Measurements from ENCODE around the gene RAPGEF4. TPM values are rescaled to one million over a fixed set of nuclear protein-coding genes. Genes with fewer than 3 reads are reported as not detected.
"Not testable (repeated sequence)": the region's sequence is repeated elsewhere in the genome, so short reads cannot be mapped to it uniquely, and the experiment has no call there.

RAPGEF4 gene
- total and polyA plus RNA-seq, 2 of the 13 experiments (the other 11 are each of a cell fraction or from before 2014, with no cell fraction given), result 0.78 to 0.91 TPM

GRCh38 chr2:172792711-172793110 is 57.1 kb downstream of the RAPGEF4 start (continued):
- TF ChIP-seq CENPBD1 (CRISPR knock-in tag; IDR thresholded peaks at IDR 0.05; ENCODE audit: borderline replicate concordance, low read depth) (no peak), SIN3A (IDR thresholded peaks at IDR 0.05; ENCODE audit: borderline replicate concordance, low read depth, low read length) (no peak)

GRCh38 chr2:172803308-172803707 is 67.7 kb downstream of the RAPGEF4 start:
- H3K27me3 ChIP-seq (ENCODE audit: control insufficient read depth in 1 of 2, insufficient read depth in 2 of 2, low read length in 2 of 2); FAIRE-seq; H3K79me2 ChIP-seq (ENCODE audit: insufficient read depth, low read length); intact Hi-C loops (cut with micrococcal nuclease; ENCODE audit: unreplicated experiment); POLR2A ChIA-PET; H3K27ac ChIP-seq (ENCODE audit: extremely low read length, insufficient read depth, low read length); H4K20me1 ChIP-seq (ENCODE audit: insufficient read depth, low read length); H3K4me2 ChIP-seq (ENCODE audit: low read depth, low read length); H3K4me3 ChIP-seq (replicated peaks in 1 of 3; ENCODE audit: insufficient read depth in 1 of 3, low read depth in 2 of 3, low read length in 3 of 3); H3K4me1 ChIP-seq (ENCODE audit: insufficient read depth, low read length); CTCF ChIA-PET (ENCODE audit: low intra/inter-chr PET ratio, low total read pairs); H2AFZ ChIP-seq (ENCODE audit: low read length); in situ Hi-C loops (cut with HindIII; ENCODE audit: extremely low pct_ligation_motif_present, low pct_unique_long_range_greater_than_20kb); H3K36me3 ChIP-seq (replicated peaks in 1 of 2; ENCODE audit: control insufficient read depth in 1 of 2, insufficient read depth in 2 of 2, low read length in 2 of 2); BruUV-seq (replicated peaks); DNase-seq (ENCODE audit: low spot score); H3K9ac ChIP-seq (ENCODE audit: insufficient read depth, low read depth, low read length); ATAC-seq: not testable (repeated sequence)
- 0% methylated on average over 1 of the region's 1 CpG for WGBS (ENCODE audit: low lambda C conversion rate)
- peaks cover 22% of the 10 kb centered on the region for H3K9me3 ChIP-seq (ENCODE audit: low read length)

GRCh38 chr2:172804423-172804822 is 68.8 kb downstream of the RAPGEF4 start:
- no peaks in the 10 kb centered on the region for H3K27me3 ChIP-seq (ENCODE audit: control insufficient read depth in 1 of 2, insufficient read depth in 2 of 2, low read length in 2 of 2)
- ATAC-seq (no peak), FAIRE-seq (no peak), DNase-seq (ENCODE audit: low spot score) (no peak)
- H3K4me3 ChIP-seq (replicated peaks in 1 of 3; ENCODE audit: insufficient read depth in 1 of 3, low read depth in 2 of 3, low read length in 3 of 3), result no peak overlapping the region
- in situ Hi-C loops (cut with HindIII; ENCODE audit: extremely low pct_ligation_motif_present, low pct_unique_long_range_greater_than_20kb) (no loop called here), intact Hi-C loops (cut with micrococcal nuclease; ENCODE audit: unreplicated experiment) (no loop called here)
- no peaks in the 10 kb centered on the region for H3K4me1 ChIP-seq (ENCODE audit: insufficient read depth, low read length)
- H3K36me3 ChIP-seq (replicated peaks in 1 of 2; ENCODE audit: control insufficient read depth in 1 of 2, insufficient read depth in 2 of 2, low read length in 2 of 2), result no peaks in the 10 kb centered on the region
- TF ChIP-seq ZNF7 (CRISPR knock-in tag; IDR thresholded peaks at IDR 0.05) (no peak), HMG20B (CRISPR knock-in tag; conservative IDR thresholded peaks at IDR 0.05) (no peak), ZNF256 (CRISPR knock-in tag; conservative IDR thresholded peaks at IDR 0.05) (no peak), ZFP91 (CRISPR knock-in tag; IDR thresholded peaks at IDR 0.05; ENCODE audit: borderline replicate concordance) (no peak), ZNF790 (CRISPR knock-in tag; IDR thresholded peaks at IDR 0.05; ENCODE audit: borderline replicate concordance) (no peak), NFE2 (CRISPR knock-in tag; IDR thresholded peaks at IDR 0.05) (no peak), ZNF768 (CRISPR knock-in tag; IDR thresholded peaks at IDR 0.05) (no peak)
- TF ChIP-seq, protein P1, sequence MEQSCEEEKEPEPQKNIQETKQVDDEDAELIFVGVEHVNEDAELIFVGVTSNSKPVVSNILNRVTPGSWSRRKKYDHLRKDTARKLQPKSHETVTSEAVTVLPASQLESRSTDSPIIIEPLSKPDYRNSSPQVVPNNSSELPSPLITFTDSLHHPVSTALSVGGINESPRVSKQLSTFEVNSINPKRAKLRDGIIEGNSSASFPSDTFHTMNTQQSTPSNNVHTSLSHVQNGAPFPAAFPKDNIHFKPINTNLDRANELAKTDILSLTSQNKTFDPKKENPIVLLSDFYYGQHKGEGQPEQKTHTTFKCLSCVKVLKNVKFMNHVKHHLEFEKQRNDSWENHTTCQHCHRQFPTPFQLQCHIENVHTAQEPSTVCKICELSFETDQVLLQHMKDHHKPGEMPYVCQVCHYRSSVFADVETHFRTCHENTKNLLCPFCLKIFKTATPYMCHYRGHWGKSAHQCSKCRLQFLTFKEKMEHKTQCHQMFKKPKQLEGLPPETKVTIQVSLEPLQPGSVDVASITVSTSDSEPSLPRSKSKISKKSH (CRISPR knock-in tag; IDR thresholded peaks at IDR 0.05; ENCODE audit: borderline replicate concordance), result no peak
- H3K9ac ChIP-seq (ENCODE audit: insufficient read depth, low read depth, low read length), result no peak overlapping the region
- H3K79me2 ChIP-seq (ENCODE audit: insufficient read depth, low read length), result no peaks in the 10 kb centered on the region
- H3K27ac ChIP-seq (ENCODE audit: extremely low read length, insufficient read depth, low read length), result no peak overlapping the region
- H4K20me1 ChIP-seq (ENCODE audit: insufficient read depth, low read length), result no peaks in the 10 kb centered on the region
- ChIA-PET POLR2A (no interaction called here), CTCF (ENCODE audit: low intra/inter-chr PET ratio, low total read pairs) (no interaction called here)
- no peak overlapping the region for H2AFZ ChIP-seq (ENCODE audit: low read length)
- no TSS peak for BruUV-seq (replicated peaks)
- WGBS (ENCODE audit: low lambda C conversion rate), result 5% methylated on average over 4 of the region's 4 CpGs
- no peak overlapping the region for H3K4me2 ChIP-seq (ENCODE audit: low read depth, low read length)
- H3K9me3 ChIP-seq (ENCODE audit: low read length), result peaks cover 22% of the 10 kb centered on the region

Measured in HepG2 (cell line).